ENCODE results near the gene YBEY. TPM values are rescaled to one million over a fixed set of nuclear protein-coding genes. Genes with fewer than 3 reads are reported as not detected.

The YBEY gene
- total RNA-seq, 2 donors from 2014 or later, result 28.5 to 30.0 TPM

- Histone ChIP-seq H3K27ac (no peak overlapping the region), H3K4me1 (replicated peaks) (no peaks in the 10 kb centered on the region), H3K36me3 (peaks cover 21 to 30% of the 10 kb centered on the region in 2 donors), H3K27me3 (replicated peaks; ENCODE audit: insufficient read depth) (no peaks in the 10 kb centered on the region), H3K4me3 (no peak overlapping the region), H3K9me3 (no peaks in the 10 kb centered on the region)
- intact Hi-C loops (cut with DNase I), result no loop called here
- DNase-seq (ENCODE audit: low spot score), result no peak
- 71% methylated on average over 8 of the region's 8 CpGs for WGBS
- TF ChIP-seq POLR2A (IDR thresholded peaks at IDR 0.05) (no peak), POLR2AphosphoS5 (IDR thresholded peaks at IDR 0.05) (no peak)
- TF ChIP-seq, protein P1, sequence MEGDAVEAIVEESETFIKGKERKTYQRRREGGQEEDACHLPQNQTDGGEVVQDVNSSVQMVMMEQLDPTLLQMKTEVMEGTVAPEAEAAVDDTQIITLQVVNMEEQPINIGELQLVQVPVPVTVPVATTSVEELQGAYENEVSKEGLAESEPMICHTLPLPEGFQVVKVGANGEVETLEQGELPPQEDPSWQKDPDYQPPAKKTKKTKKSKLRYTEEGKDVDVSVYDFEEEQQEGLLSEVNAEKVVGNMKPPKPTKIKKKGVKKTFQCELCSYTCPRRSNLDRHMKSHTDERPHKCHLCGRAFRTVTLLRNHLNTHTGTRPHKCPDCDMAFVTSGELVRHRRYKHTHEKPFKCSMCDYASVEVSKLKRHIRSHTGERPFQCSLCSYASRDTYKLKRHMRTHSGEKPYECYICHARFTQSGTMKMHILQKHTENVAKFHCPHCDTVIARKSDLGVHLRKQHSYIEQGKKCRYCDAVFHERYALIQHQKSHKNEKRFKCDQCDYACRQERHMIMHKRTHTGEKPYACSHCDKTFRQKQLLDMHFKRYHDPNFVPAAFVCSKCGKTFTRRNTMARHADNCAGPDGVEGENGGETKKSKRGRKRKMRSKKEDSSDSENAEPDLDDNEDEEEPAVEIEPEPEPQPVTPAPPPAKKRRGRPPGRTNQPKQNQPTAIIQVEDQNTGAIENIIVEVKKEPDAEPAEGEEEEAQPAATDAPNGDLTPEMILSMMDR (IDR thresholded peaks at IDR 0.05), result no peak
These were observed 32.5 kb upstream of the YBEY start for GRCh38 chr21:46253610-46254124.

DNA sequence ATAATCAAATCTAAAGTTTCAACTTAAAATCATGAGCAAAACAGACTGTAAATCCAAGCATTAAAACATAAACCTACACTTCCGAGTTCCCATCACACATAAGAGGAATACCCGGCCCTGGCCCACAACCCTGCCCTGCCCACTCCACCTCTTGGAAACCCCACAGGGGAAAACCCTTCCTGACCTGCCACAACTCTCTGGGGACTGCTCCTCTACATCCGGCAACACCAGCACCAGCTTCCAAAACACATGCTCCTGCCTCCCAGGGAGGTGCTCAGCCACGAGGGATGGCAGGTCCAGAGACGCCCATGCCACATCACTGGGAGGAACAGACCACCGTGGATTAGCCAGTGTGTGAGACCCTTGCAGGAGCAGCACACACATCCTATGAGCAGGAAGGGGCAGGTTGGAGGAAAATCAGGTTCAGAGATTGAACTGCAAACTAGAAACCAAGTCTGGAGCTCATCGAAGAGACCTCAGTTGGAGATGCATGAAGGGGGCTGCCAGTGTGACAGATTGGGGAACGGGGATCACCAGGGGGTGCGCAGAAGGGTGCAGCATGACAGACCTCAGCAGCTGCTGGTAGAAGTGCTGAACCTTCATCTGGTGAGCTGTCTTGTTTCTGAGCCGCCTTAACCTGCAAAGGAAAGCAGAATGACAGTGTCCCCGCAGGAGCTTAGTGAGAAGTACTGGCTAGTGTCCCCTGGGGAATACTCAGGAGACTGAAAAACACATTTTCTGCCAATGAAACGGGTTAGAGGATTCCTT is 31.8 kb upstream of the YBEY start:
- no peak overlapping the region for H3K27ac ChIP-seq
- no peaks in the 10 kb centered on the region for H3K9me3 ChIP-seq
- WGBS, result 80% methylated on average over 12 of the region's 12 CpGs
- no peaks in the 10 kb centered on the region for H3K4me1 ChIP-seq (replicated peaks)
- intact Hi-C loops (cut with DNase I), result no loop called here
- H3K4me3 ChIP-seq, result no peak overlapping the region
- DNase-seq (ENCODE audit: low spot score), result no peak
- peaks cover 21 to 34% of the 10 kb centered on the region in 2 donors for H3K36me3 ChIP-seq
- TF ChIP-seq POLR2AphosphoS5 (IDR thresholded peaks at IDR 0.05) (no peak), POLR2A (IDR thresholded peaks at IDR 0.05) (no peak)
- TF ChIP-seq, protein P1 (IDR thresholded peaks at IDR 0.05), result no peak
- H3K27me3 ChIP-seq (replicated peaks; ENCODE audit: insufficient read depth), result no peaks in the 10 kb centered on the region

- no peak overlapping the region for H3K27ac ChIP-seq
- H3K36me3 ChIP-seq, result peaks cover 21 to 37% of the 10 kb centered on the region in 2 donors
- intact Hi-C loops (cut with DNase I), result no loop called here
- H3K9me3 ChIP-seq, result no peaks in the 10 kb centered on the region
- no peaks in the 10 kb centered on the region for H3K4me1 ChIP-seq (replicated peaks)
- no peak for DNase-seq (ENCODE audit: low spot score)
- WGBS, result 88% methylated on average over 11 of the region's 11 CpGs
- H3K27me3 ChIP-seq (replicated peaks; ENCODE audit: insufficient read depth), result no peaks in the 10 kb centered on the region
- H3K4me3 ChIP-seq, result no peak overlapping the region
- TF ChIP-seq POLR2AphosphoS5 (IDR thresholded peaks at IDR 0.05), result no peak
- TF ChIP-seq, protein P1 (IDR thresholded peaks at IDR 0.05), result no peak
These were observed 31.0 kb upstream of the YBEY start for GRCh38 chr21:46255166-46255565.

DNA sequence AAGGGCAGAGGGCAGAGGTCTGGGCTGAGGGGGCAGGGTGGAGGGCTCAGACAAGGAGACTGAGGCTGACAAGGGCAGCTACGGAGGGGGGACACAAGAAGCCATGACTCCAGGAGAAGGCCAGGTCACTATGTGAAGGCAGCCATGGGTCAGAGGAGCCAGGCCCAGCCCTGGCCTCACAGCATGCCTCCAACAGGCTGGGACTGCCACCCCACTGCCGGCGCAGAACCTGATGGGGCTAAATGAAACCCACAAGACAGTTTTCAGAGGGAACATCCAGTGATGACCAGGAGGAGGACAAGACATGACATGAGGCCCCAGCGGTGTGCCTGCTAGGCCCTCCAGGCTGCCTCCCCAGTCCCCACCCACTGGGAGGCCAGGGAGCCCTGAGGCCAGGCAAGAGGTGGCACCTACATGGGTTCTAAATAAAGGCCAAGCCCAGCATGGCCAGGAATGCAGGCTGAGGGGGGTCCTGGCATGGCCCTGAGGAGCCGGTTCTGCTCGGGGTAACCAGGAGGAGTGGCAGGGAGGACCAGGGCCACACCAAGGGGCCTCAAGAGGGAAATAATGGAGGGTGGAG is 30.3 kb upstream of the YBEY start:
- intact Hi-C loops (cut with DNase I), result no loop called here
- H3K36me3 ChIP-seq, result peaks cover 26 to 44% of the 10 kb centered on the region in 2 donors

More for the DNA sequence above, 30.3 kb upstream of the YBEY start:
- Histone ChIP-seq H3K27me3 (replicated peaks; ENCODE audit: insufficient read depth) (no peaks in the 10 kb centered on the region), H3K4me3 (no peak overlapping the region), H3K27ac (no peak overlapping the region), H3K4me1 (replicated peaks) (no peaks in the 10 kb centered on the region), H3K9me3 (no peaks in the 10 kb centered on the region)
- 87% methylated on average over 6 of the region's 6 CpGs for WGBS
- no peak for DNase-seq (ENCODE audit: low spot score)
- TF ChIP-seq POLR2A (IDR thresholded peaks at IDR 0.05) (no peak), POLR2AphosphoS5 (IDR thresholded peaks at IDR 0.05) (no peak)
- TF ChIP-seq, protein P1 (IDR thresholded peaks at IDR 0.05), result no peak
